ENCODE data around the gene ENPP4. TPM values are rescaled to one million over a fixed set of nuclear protein-coding genes. Genes with fewer than 3 reads are reported as not detected.

ENPP4 gene
- total RNA-seq, 2 donors from 2014 or later, result 16.9 to 17.5 TPM

GRCh38 chr6:46174904-46175303, 45.1 kb downstream of the ENPP4 start:
- 73% methylated on average over 3 of the region's 3 CpGs for WGBS
- no peak for DNase-seq (ENCODE audit: low spot score)
- Histone ChIP-seq H3K9me3 (no peaks in the 10 kb centered on the region), H3K4me1 (replicated peaks) (no peaks in the 10 kb centered on the region), H3K27ac (no peak overlapping the region), H3K27me3 (replicated peaks; ENCODE audit: insufficient read depth) (no peaks in the 10 kb centered on the region), H3K36me3 (no peaks in the 10 kb centered on the region), H3K4me3 (no peak overlapping the region)
- intact Hi-C loops (cut with DNase I), result no loop called here
- TF ChIP-seq, protein P1, sequence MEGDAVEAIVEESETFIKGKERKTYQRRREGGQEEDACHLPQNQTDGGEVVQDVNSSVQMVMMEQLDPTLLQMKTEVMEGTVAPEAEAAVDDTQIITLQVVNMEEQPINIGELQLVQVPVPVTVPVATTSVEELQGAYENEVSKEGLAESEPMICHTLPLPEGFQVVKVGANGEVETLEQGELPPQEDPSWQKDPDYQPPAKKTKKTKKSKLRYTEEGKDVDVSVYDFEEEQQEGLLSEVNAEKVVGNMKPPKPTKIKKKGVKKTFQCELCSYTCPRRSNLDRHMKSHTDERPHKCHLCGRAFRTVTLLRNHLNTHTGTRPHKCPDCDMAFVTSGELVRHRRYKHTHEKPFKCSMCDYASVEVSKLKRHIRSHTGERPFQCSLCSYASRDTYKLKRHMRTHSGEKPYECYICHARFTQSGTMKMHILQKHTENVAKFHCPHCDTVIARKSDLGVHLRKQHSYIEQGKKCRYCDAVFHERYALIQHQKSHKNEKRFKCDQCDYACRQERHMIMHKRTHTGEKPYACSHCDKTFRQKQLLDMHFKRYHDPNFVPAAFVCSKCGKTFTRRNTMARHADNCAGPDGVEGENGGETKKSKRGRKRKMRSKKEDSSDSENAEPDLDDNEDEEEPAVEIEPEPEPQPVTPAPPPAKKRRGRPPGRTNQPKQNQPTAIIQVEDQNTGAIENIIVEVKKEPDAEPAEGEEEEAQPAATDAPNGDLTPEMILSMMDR (IDR thresholded peaks at IDR 0.05), result no peak
- no peak for TF ChIP-seq POLR2AphosphoS5 (IDR thresholded peaks at IDR 0.05)
- TF ChIP-seq POLR2A (IDR thresholded peaks at IDR 0.05), result no peak

- Histone ChIP-seq H3K4me3 (no peak overlapping the region), H3K27ac (no peak overlapping the region), H3K36me3 (no peaks in the 10 kb centered on the region), H3K27me3 (replicated peaks; ENCODE audit: insufficient read depth) (no peaks in the 10 kb centered on the region), H3K4me1 (replicated peaks) (no peaks in the 10 kb centered on the region), H3K9me3 (no peaks in the 10 kb centered on the region)
- DNase-seq (ENCODE audit: low spot score), result no peak
- TF ChIP-seq POLR2AphosphoS5 (IDR thresholded peaks at IDR 0.05) (no peak), POLR2A (IDR thresholded peaks at IDR 0.05) (no peak)
- TF ChIP-seq, protein P1 (IDR thresholded peaks at IDR 0.05), result no peak
- intact Hi-C loops (cut with DNase I), result no loop called here
- WGBS, result 94% methylated on average over 4 of the region's 4 CpGs
Observed at GRCh38 chr6:46175446-46175845, 45.7 kb downstream of the ENPP4 start.

- H3K4me1 ChIP-seq (replicated peaks), result no peaks in the 10 kb centered on the region
- TF ChIP-seq POLR2AphosphoS5 (IDR thresholded peaks at IDR 0.05) (no peak), POLR2A (IDR thresholded peaks at IDR 0.05) (no peak)
- TF ChIP-seq, protein P1 (IDR thresholded peaks at IDR 0.05), result no peak
- no peak overlapping the region for H3K27ac ChIP-seq
- intact Hi-C loops (cut with DNase I), result no loop called here
- H3K36me3 ChIP-seq, result no peaks in the 10 kb centered on the region
- WGBS, result 75% methylated on average over 3 of the region's 3 CpGs
- H3K27me3 ChIP-seq (replicated peaks; ENCODE audit: insufficient read depth), result no peaks in the 10 kb centered on the region
- no peak overlapping the region for H3K4me3 ChIP-seq
- no peaks in the 10 kb centered on the region for H3K9me3 ChIP-seq
- no peak for DNase-seq (ENCODE audit: low spot score)
Observed at GRCh38 chr6:46175976-46176375, 46.2 kb downstream of the ENPP4 start.

DNA sequence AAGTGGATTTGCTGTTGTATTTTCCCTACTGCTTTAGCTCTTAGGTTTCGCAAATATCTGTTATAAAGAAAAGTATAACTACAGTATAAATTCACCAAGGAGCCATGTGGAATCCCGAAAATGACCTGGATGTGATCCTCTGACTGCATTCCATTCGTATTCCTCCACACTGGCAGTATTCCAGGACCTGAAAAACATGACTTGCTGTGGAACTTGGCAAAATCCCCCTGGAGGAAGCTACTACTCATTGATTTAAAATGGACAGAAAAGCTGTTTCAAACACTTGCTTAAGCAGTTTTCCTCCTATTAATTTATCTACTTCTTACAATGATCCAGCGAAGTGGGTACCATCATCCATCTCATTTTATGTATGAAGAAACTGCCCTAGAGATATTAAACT, 54.3 kb downstream of the ENPP4 start:
- no peak for TF ChIP-seq POLR2A (IDR thresholded peaks at IDR 0.05)
- TF ChIP-seq, protein P1 (IDR thresholded peaks at IDR 0.05), result no peak
- TF ChIP-seq POLR2AphosphoS5 (IDR thresholded peaks at IDR 0.05), result no peak
- H3K9me3 ChIP-seq, result no peaks in the 10 kb centered on the region

DNA sequence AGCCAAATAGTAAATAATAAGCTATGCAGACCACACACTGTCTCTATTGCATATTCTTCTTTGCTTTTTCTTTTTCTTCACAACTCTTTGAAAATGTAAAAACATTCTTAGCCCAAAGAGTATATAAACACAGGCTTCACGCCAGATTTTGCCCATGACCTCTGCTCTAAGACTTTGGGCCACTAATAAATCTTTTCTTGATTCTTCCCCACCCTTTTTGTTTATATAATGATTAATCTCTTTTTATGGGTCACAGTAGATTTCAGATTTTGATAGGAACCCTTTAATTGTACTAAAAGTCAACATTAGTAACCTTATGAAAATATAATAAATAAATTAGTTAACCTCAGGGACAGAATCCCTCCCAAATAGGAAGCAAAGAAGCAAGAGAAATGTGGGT, 56.8 kb downstream of the ENPP4 start:
- no peak for DNase-seq (ENCODE audit: low spot score)
- Histone ChIP-seq H3K4me3 (no peak overlapping the region), H3K9me3 (no peaks in the 10 kb centered on the region), H3K27ac (no peak overlapping the region), H3K4me1 (replicated peaks) (peaks cover 7% of the 10 kb centered on the region), H3K27me3 (replicated peaks; ENCODE audit: insufficient read depth) (no peaks in the 10 kb centered on the region), H3K36me3 (no peaks in the 10 kb centered on the region)
- intact Hi-C loops (cut with DNase I), result no loop called here
- no peak for TF ChIP-seq POLR2A (IDR thresholded peaks at IDR 0.05)
- TF ChIP-seq POLR2AphosphoS5 (IDR thresholded peaks at IDR 0.05), result no peak
- TF ChIP-seq, protein P1 (IDR thresholded peaks at IDR 0.05), result no peak
- WGBS, result 24% methylated on average over 1 of the region's 1 CpG

More for the DNA sequence above, 54.3 kb downstream of the ENPP4 start:
- no peaks in the 10 kb centered on the region for H3K27me3 ChIP-seq (replicated peaks; ENCODE audit: insufficient read depth)
- 51% methylated on average over 4 of the region's 4 CpGs for WGBS
- H3K4me3 ChIP-seq, result no peak overlapping the region
- no peak for DNase-seq (ENCODE audit: low spot score)
- no peak overlapping the region for H3K27ac ChIP-seq
- H3K4me1 ChIP-seq (replicated peaks), result peaks cover 7% of the 10 kb centered on the region
- intact Hi-C loops (cut with DNase I), result no loop called here
- no peaks in the 10 kb centered on the region for H3K36me3 ChIP-seq

Measured in prostate gland (tissue), 2 donors.